Measurements from ENCODE around the gene SPAG16.

Gene SPAG16

GRCh38 chr2:213284105-213285090, at the start of gene SPAG16:
TSS of gene SPAG16 (plus strand) at chr2:213284464.
- no peak for DNase-seq

DNA sequence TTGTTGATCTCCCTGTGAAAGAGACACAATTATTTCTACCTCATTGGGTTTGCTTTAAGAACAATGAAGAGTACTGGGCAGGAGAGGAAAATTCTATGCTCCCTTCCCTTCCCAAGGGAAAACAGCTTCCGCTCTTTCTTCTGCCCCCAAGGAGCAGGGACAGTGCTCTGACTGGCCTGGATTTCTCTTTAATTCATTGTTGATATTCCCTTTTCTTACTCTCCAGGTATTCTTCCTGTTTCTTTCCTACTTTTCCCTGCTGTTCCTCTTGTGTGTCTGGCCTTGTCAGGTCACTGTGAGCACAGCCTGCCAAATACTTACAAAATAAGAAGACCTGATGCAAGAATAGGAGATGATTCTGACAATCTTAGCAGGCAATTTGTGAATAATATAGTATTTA, 49.6 kb upstream of the SPAG16 start:
- no peak for DNase-seq

DNA sequence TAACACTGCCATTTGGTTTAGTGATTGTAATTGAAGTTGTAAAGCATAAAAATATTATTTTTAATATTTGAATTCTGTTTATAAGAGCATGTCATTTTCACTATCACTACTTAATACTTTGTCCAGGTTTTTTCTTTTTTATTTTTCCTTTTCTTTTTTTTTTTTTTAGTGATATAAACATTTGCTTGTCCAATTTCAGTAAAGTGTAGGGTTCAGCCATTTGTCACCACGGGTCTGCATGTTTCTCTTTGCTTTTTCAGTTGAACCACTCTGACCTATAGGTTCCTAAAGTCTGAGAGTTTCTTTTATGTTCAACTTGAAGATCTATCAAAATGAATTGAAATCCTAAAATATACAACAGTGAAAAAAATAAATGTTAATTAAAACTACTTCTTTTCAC, 48.5 kb upstream of the SPAG16 start:
- DNase-seq, result no peak

GRCh38 chr2:213237251-213237650, 47.0 kb upstream of the SPAG16 start:
- DNase-seq, result no peak

GRCh38 chr2:213237787-213238186, 46.5 kb upstream of the SPAG16 start:
- DNase-seq, result no peak

DNA sequence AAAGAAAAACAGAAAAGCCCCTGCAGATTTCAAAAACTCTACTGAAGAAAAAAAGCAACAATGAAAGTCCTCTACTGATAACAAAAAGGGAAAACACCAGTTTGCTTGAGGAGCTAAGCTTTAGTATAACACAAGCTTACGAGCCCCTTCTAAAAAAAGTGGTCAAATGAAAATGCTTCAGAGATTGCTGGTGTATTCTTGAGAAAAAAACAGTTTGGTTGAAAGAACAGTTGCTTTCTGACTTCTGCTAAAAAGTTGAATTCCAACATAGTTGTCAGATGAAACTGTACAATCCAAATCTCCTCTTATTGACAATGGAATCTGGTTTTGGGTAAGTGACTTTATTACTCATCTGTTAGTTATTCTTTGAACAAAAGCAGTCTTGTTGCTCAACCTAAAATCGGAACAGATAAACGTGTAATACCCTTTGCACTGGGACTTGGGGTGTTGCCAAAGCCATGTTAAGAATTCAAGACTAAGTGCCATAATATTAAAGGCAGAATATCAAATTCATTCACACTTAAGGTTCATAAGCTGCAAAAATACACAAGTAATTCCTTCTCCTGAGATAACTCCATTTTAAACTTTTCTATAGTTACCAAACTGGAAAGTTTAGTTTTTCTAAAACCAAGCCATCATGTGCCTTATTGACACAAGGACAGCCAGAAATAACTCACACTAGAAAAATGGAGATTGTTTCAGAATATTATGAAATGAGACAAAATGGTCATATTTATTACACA, 45.3 kb upstream of the SPAG16 start:
- no peak for DNase-seq

GRCh38 chr2:213241817-213242216, 42.4 kb upstream of the SPAG16 start:
- no peak for DNase-seq

DNA sequence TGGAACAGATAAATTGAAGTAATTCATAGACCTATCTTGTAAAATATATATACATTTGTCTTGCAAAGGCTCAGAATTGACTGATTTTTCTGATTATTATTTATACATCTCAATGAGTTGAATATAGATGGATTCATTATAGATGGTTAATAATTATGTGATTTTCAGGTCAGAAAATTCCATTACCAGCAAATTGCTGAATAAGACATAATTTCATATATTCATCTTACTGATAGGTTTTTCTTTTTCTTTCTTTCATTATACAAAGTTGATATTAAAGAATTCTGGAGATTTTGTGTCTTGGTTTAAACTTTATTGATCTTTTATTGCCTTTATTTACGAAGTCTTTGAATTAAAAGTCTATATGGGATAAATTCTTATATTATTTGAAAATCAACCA, 41.6 kb upstream of the SPAG16 start:
- no peak for DNase-seq

- DNase-seq, result no peak
Measured at GRCh38 chr2:213243189-213244044, 40.8 kb upstream of the SPAG16 start.

GRCh38 chr2:213246497-213247281, 37.6 kb upstream of the SPAG16 start:
- no peak for DNase-seq

- DNase-seq, result no peak
Measured at GRCh38 chr2:213247566-213247965, 36.7 kb upstream of the SPAG16 start.

- no peak for DNase-seq
Measured at GRCh38 chr2:213248637-213249036, 35.6 kb upstream of the SPAG16 start.

- DNase-seq, result no peak
Measured at GRCh38 chr2:213249502-213249901, 34.8 kb upstream of the SPAG16 start.

- DNase-seq, result no peak
Measured at GRCh38 chr2:213251618-213252017, 32.6 kb upstream of the SPAG16 start.

DNA sequence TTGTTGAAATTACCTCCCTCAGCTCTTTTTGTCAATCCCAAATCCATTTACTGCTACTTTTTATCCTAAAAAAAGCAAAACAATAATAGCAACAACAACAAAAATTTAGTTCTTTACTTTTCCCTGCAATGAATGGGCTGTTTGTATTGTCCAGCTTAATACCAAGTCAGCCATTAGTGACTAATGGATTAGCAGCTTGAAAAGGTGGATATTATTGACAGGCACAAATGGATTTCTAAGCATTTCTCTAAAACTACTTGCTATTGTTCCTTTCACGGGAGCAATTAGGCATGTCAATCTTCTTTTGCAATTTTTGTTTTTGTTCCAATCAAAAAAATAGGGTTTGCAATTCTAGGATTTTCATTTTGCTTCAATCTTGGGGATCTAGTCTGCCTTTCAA, 32.1 kb upstream of the SPAG16 start:
- DNase-seq, result no peak

GRCh38 chr2:213253162-213253561, 31.1 kb upstream of the SPAG16 start:
- DNase-seq, result no peak

GRCh38 chr2:213259266-213259665, 25.0 kb upstream of the SPAG16 start:
- no peak for DNase-seq

DNA sequence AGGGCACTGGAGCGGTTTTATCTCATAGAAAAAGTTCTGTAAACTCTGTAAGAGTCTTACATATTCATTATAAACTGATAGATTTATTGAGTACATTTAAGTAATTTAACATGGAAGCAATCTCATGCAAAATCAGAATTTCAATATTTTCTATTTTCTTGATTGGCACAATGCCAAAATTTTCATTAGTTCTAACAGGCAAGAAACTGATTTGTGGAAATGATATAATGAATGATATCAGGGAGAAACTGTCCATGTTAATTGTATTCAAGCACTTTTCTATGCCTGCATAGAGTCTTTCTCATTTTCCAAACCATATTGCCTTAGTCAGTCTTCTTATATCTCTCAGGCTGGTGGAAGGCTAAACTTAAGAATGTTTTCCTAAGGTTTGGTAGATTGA, 23.0 kb upstream of the SPAG16 start:
- no peak for DNase-seq

GRCh38 chr2:213261715-213262114, 22.5 kb upstream of the SPAG16 start:
- DNase-seq, result no peak

DNA sequence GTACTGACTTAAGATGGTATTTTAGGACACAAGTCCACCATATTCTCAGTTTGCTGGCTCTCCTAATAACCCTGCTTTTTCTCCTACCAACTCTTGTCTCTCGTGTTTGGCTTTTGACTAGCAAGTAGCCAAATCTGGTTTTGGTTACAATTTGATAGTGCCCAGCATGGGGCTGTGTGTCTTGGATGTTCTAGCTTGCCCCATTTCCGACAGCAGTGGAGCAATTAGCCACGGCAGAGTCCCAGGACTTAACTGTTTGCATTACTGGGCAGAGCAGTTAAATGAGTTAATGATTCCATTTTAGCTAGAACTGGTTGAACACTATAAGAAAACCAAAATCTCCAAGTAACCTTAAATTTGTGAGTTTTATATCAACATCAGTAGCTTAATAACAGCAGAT, 18.6 kb upstream of the SPAG16 start:
- no peak for DNase-seq

DNA sequence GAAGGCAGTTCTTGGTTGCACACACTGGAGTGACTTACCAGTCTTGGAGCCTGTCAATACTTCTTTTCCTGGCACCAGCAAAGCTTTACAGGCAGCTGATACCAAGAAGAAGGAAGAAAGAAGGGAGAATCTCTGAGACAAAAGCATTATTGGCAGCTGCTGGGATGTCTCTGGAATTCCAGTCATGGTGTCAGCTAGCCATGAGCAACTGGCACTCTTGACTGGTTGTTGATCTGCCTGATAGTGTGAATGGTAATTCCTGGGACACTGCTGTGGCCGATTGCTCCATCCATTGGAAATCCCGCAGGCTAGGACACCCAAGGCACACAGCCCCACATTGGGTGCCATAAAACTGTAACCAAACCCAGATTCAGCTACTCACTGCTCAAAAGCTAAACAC, 17.8 kb upstream of the SPAG16 start:
- no peak for DNase-seq

GRCh38 chr2:213271947-213272346, 12.3 kb upstream of the SPAG16 start:
- no peak for DNase-seq

Data from GF-D8 (cell line).